Ovary (tissue), 3 donors: ENCODE results near the gene RNF182.

ENCODE experiments used
- CTCF ChIP-seq, 3 donors: fragments of 450-650 bp in 2 of 3; fragments of 200-600 bp in 1 of 3; IDR thresholded peaks; one replicate each; pipeline versions ENCODE4 v1.5.1 to v1.8.0; 2016 to 2022; ENCODE audit warnings: antibody characterized with exemption in 3 of 3, mild to moderate bottlenecking in 1 of 3
- EP300 ChIP-seq: sonication (generic); formaldehyde crosslinking; IDR thresholded peaks from one replicate; pipeline ENCODE4 v1.6.1; 2017; ENCODE audit warnings: antibody characterized with exemption
- POLR2A ChIP-seq: fragments of 450-650 bp; IDR thresholded peaks from one replicate; pipeline ENCODE4 v1.6.1; 2017; ENCODE audit warnings: antibody characterized with exemption, mild to moderate bottlenecking, moderate library complexity
- donor health status: DM: no; HTN: no; CAD: no.

GRCh38 chr6:14017626-14018475, 93.1 kb downstream of the RNF182 start:
- no peak for TF ChIP-seq EP300
- TF ChIP-seq CTCF (IDR thresholded peaks at IDR 0.05), result no peak
- TF ChIP-seq POLR2A, result no peak
